ENCODE measurements around the gene RITA1.
"Not testable (repeated sequence)": the region's sequence is repeated elsewhere in the genome, so short reads cannot be mapped to it uniquely, and the experiment has no call there.

The RITA1 gene

DNA sequence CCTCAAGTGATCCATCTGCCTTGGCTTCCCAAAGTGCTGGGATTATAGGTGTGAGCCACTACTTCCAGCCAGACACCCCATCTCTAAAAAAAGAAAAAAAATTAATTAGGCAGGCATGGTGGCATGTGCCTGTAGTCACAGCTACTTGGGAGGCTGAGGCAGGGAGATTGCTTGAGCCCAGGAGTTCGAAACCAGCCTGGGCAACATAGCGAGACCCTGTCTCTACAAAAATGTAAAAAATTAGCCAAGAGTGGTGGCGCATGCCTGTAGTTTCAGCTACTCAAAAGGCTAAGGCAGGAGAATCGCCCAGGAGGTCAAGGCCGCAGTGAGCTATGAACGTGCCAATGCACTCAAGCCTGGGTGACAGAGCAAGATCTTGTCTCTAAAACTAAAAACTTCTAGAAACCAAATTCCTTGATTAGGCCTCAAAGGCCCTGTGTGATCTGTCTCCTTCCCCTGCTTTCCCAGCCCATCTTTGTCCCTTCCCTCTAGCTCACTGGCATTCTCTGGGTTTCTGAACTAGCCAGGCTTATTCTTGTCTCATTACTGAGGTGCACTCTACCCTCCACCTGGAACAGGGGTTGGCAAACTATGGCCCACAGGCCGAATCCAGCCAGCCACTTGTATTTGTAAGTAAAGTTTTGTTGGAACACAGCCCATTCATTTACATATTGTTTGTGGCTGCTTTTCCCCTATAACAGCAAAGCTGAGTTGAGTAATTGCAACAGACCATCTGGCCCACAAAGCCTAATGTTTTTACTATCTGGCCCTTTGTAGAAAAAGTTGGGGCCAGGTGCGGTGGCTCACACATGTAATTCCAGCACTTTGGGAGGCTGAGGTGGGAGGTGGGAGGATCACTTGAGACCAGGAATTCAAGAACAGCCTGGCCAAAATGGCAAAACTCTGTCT, 18.6 kb downstream of the RITA1 start:
- no peak for ATAC-seq (replicated peaks; ENCODE audit: extremely low read depth, poor library complexity, severe bottlenecking)
- no peak for DNase-seq (ENCODE audit: low spot score in 2 of 2)
- H3K4me3 Mint-ChIP-seq: no peak overlapping the region
- H3K9me3 Mint-ChIP-seq: no peaks in the 10 kb centered on the region
- H3K4me1 Mint-ChIP-seq: peaks cover 24% of the 10 kb centered on the region
- no peaks in the 10 kb centered on the region for H3K27me3 Mint-ChIP-seq
- peak overlapping the region; percentile 62 for H3K27ac Mint-ChIP-seq (ENCODE audit: low read depth)
- H3K36me3 Mint-ChIP-seq (ENCODE audit: insufficient read depth): peaks cover 9% of the 10 kb centered on the region

DNA sequence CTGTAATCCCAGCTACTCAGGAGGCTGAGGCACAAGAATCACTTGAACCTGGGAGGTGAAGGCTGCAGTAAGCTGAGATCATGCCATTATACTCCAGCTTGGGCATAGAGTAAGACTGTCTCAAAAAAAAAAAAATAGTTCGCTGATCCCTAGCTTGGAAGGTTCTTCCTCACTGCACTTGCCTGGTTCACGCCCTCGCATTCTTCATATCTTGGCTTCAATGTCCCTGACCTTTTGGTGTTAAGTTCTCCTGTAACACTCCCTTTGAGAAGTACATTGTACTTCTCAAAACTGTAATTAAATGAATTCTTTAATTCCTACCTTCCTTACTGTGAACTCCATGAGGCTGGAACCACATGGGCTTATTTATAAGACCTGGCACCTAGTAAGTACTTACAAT, 19.3 kb downstream of the RITA1 start:
- Mint-ChIP-seq H3K4me1 (peaks cover 24% of the 10 kb centered on the region), H3K36me3 (ENCODE audit: insufficient read depth) (peaks cover 9% of the 10 kb centered on the region), H3K27ac (ENCODE audit: low read depth) (no peak overlapping the region), H3K27me3 (no peaks in the 10 kb centered on the region), H3K9me3 (no peaks in the 10 kb centered on the region), H3K4me3 (no peak overlapping the region)
- ATAC-seq (replicated peaks; ENCODE audit: extremely low read depth, poor library complexity, severe bottlenecking): no peak
- DNase-seq (ENCODE audit: low spot score in 2 of 2): no peak

DNA sequence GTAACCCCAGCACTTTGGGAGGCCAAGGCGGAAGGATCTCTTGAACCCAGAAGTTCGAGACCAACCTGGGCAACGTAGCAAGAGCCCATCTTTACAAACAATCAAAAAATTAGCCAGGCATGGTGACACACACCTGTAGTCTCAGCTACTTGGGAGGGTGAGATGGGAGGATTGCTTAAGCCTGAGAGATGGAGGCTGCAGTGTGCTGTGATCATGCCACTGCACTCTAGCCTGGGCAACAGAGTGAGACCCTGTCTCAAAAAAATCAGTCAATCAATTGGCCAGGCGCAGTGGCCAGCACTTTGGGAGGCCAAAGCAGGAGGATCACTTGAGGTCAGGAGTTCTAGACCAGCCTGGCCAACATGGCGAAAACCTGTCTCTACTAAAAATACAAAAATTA, 21.3 kb downstream of the RITA1 start:
- not testable (repeated sequence) for ATAC-seq (replicated peaks; ENCODE audit: extremely low read depth, poor library complexity, severe bottlenecking); H3K4me3 Mint-ChIP-seq; H3K27me3 Mint-ChIP-seq; DNase-seq (ENCODE audit: low spot score in 2 of 2); H3K9me3 Mint-ChIP-seq; H3K27ac Mint-ChIP-seq (ENCODE audit: low read depth); H3K36me3 Mint-ChIP-seq (ENCODE audit: insufficient read depth)
- H3K4me1 Mint-ChIP-seq: peaks cover 37% of the 10 kb centered on the region

DNA sequence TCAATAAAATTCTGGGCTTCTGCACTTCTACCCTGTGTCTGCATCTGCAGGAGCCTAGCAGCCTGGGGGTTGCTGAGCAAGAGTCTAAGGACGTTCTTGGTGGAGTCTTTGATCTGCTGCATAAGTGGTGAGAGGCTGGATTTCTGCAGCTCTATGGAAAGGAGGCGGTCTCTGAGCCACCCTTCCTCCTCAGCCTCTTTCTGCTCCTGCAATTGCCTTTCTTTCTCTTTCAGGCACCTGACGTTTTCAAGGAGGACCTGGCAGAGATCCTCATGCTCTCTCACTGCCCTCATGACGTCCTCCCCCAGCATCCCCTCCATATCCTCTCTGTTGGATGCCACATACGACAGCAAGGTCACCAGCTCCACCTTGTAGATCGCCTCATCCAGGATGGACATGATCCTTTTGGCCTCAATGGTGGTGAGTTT, 22.1 kb downstream of the RITA1 start:
- Mint-ChIP-seq H3K9me3 (no peaks in the 10 kb centered on the region), H3K4me1 (peaks cover 37% of the 10 kb centered on the region), H3K27me3 (no peaks in the 10 kb centered on the region), H3K4me3 (peak overlapping the region; percentile 72), H3K27ac (ENCODE audit: low read depth) (peak overlapping the region; percentile 95), H3K36me3 (ENCODE audit: insufficient read depth) (peaks cover 9% of the 10 kb centered on the region)
- DNase-seq (ENCODE audit: low spot score in 2 of 2) (no peak), ATAC-seq (replicated peaks; ENCODE audit: extremely low read depth, poor library complexity, severe bottlenecking) (peak; percentile 47)

DNA sequence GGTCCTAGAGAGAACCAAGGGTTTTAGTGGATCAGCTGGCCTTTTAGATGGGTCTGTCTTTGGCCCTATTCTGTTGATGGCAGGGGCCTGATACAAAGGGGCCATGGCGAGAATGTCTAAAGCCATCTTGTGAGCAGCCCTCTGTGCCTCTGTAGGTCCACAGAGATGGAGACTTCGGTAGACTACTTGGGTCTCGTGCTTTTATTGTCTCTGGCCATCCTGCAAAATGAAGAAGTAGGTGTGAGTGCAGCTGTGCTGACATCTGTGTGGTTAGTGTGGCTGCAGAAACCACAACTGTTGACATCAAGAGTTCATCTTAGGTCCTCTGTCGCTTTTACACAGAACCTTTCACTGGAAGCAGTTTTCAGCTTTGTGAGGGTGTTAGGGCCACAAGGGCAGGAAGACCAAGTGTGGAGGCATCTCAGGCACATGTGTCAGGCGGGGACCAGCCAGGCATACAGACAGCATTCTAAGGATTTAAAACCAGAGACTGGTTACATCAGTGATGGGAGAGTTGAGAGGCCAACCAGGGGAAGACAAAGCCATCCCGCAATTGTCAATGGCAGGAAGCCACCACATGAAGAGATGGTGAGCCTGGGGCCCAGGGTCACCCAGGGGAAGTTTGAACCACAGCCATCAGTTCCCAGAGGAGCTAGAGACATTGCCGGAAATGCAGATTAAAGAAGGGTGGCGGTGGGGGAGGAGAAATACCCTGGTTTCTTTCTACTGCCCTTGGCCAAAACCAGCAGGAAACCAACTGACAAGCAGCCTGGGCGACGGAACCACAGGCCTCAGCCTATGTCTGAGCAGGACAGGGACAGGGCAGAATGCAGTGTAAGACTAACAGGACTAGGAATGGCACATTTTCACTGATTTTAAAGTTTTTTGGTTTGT, 22.8 kb downstream of the RITA1 start:
- H3K9me3 Mint-ChIP-seq: no peaks in the 10 kb centered on the region
- no peaks in the 10 kb centered on the region for H3K27me3 Mint-ChIP-seq
- DNase-seq (ENCODE audit: low spot score in 2 of 2) (peak; percentile 41 to 74), ATAC-seq (replicated peaks; ENCODE audit: extremely low read depth, poor library complexity, severe bottlenecking) (peak; percentile 82)
- H3K36me3 Mint-ChIP-seq (ENCODE audit: insufficient read depth): peaks cover 9% of the 10 kb centered on the region
- H3K27ac Mint-ChIP-seq (ENCODE audit: low read depth): peak overlapping the region; percentile 95
- H3K4me3 Mint-ChIP-seq: peak overlapping the region; percentile 72
- peaks cover 37% of the 10 kb centered on the region for H3K4me1 Mint-ChIP-seq

DNA sequence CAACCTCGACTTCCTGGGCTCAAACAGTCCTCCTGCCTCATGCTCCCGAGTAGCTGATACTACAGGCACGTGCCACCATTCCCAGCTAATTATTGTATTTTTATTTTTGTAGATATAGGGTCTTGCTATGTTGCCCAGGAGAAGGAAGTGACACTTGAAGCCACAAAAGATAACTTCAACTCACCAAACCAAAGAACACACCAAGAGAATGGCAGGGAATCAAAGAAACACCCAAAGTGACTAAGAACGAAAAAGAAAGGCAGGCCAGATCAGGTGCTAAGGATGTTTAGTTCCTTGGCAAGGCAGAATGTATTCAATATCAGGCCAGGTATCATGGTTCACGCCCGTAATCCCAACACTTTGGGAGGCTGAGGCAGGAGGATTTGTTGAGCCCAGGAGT, 25.6 kb downstream of the RITA1 start:
- Mint-ChIP-seq H3K4me1 (peaks cover 35% of the 10 kb centered on the region), H3K36me3 (ENCODE audit: insufficient read depth) (peaks cover 9% of the 10 kb centered on the region), H3K27me3 (no peaks in the 10 kb centered on the region), H3K9me3 (no peaks in the 10 kb centered on the region), H3K27ac (ENCODE audit: low read depth) (peak overlapping the region; percentile 72), H3K4me3 (no peak overlapping the region)
- ATAC-seq (replicated peaks; ENCODE audit: extremely low read depth, poor library complexity, severe bottlenecking) (no peak), DNase-seq (ENCODE audit: low spot score in 2 of 2) (no peak)

DNA sequence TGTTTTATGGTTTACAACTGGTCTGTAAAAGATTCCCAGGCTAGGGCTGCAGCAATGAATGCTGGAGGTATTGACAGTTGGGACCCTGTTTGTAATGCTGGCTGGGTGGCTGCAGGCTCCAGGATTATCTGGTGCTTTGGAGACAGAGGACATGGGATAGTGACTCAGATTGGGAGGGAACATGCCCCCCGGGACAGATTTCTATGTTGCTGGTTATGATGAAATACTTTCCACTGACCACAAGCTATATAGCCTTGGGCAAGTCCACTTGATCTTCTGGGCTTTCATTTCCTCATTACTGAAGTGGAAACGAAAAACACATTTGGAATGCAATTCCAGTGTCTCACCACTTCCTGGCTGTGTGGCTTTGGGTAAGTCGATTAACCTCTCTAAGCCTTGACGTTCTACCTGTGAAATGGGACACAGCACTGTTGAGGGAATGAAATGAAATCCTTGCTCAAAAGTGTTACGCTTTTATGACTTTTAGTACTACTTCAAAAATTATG, 29.4 kb downstream of the RITA1 start:
- Mint-ChIP-seq H3K36me3 (ENCODE audit: insufficient read depth) (no peaks in the 10 kb centered on the region), H3K27me3 (no peaks in the 10 kb centered on the region), H3K4me1 (peaks cover 12% of the 10 kb centered on the region), H3K27ac (ENCODE audit: low read depth) (no peak overlapping the region), H3K9me3 (no peaks in the 10 kb centered on the region), H3K4me3 (no peak overlapping the region)
- DNase-seq (ENCODE audit: low spot score in 2 of 2): no peak
- no peak for ATAC-seq (replicated peaks; ENCODE audit: extremely low read depth, poor library complexity, severe bottlenecking)

DNA sequence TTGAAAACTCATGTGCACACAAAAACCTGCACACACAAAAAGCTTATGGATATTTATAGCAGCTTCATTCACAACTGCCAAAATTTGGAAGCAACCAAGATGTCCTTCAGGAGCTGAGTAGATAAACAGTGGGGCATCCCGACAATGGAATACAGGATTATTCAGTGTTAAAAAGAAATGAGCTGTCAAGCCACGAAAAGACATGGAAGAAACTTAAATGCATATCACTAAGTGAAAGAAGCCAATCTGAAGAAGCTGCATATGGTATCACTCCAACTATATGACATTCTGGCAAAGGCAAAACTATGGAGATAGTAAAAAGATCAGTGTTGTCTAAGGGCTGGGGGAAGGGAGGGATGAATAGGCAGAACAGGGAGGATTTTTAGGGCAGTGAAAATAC, 30.5 kb downstream of the RITA1 start:
- H3K4me1 Mint-ChIP-seq: peaks cover 12% of the 10 kb centered on the region
- H3K4me3 Mint-ChIP-seq: no peak overlapping the region
- H3K9me3 Mint-ChIP-seq: no peaks in the 10 kb centered on the region
- no peaks in the 10 kb centered on the region for H3K27me3 Mint-ChIP-seq
- ATAC-seq (replicated peaks; ENCODE audit: extremely low read depth, poor library complexity, severe bottlenecking) (no peak), DNase-seq (ENCODE audit: low spot score in 2 of 2) (no peak)
- H3K36me3 Mint-ChIP-seq (ENCODE audit: insufficient read depth): peaks cover 5% of the 10 kb centered on the region
- H3K27ac Mint-ChIP-seq (ENCODE audit: low read depth): no peak overlapping the region

DNA sequence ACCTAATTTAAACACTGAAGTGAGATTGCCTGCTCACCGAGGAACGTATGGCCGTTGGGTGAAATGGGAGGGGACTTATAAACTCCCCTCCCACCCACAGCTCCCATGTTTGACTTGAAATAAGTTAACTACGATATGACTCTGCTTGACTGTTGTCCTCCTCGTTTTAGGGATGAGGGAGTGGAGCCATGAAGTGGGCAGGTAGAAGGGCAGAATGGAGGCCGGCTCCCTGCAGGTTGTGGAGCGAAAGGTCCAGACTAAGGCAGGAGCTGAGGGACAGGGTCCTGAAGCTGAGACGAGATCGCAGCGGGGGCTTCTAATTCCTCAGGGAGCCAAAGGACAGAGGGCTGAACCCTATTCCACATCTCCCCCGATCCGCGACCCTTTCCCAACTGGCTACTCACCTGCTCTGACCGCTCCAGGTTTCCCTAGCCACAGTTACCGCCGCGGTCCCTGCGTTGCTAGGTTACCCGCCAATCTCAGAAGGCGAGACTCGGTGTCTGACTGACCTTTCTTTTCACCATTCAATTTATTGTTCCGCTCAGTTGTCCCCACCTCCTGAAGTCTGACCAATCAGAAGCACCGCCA, 35.2 kb downstream of the RITA1 start:
- Mint-ChIP-seq H3K27me3 (no peaks in the 10 kb centered on the region), H3K36me3 (ENCODE audit: insufficient read depth) (peaks cover 12% of the 10 kb centered on the region), H3K4me1 (peaks cover 27% of the 10 kb centered on the region), H3K4me3 (peak overlapping the region; percentile 87), H3K27ac (ENCODE audit: low read depth) (peak overlapping the region; percentile 74), H3K9me3 (no peaks in the 10 kb centered on the region)
- ATAC-seq (replicated peaks; ENCODE audit: extremely low read depth, poor library complexity, severe bottlenecking) (no peak), DNase-seq (ENCODE audit: low spot score in 2 of 2) (no peak)

DNA sequence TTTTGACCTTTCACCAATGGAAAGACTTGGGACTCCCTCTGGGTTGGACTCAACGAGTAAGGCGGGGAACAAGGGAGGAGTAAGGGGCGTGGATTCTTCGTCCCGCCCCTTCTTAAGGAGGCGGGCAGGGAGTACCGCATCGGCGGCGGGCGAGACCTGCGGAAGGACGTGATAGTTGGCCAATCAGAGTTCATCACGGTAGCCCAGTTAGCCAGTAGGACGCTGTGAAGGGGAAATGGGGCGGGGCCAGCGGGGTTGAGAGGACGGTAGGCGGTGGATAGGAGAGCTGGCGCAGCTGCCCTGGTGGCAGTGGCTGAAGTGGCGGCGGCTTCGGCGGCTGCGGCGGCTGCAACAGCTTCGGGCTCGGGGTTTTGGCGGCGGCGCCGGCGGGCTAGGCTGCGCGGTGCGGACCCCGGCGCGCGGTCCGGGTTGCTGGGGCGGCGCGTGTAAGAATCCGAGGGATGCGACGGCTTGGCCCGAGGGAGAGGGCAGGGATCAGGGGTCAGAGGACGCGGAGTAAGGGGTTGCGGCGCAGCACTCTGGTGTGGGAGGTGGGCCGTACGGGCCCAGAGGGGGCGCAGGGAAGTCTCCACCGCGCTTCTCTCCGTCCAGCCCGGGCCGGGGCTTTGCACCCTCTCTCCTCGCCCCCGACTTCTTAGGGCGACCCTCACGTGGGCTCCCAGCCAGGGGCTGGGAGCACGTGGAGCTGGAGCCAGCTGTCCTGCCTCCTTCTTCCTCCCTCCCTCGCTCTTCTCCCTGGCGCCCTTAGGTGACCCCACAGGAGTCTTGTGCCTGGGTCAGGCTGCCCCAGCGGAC, 35.9 kb downstream of the RITA1 start, which contains the start of gene TPCN1:
TPCN1 (plus strand) TSS at position 284 of the 816 bp plus-strand sequence. CDS start 5,389 bp downstream, outside the sequence.
- Mint-ChIP-seq H3K27me3 (no peaks in the 10 kb centered on the region), H3K4me1 (peaks cover 27% of the 10 kb centered on the region), H3K36me3 (ENCODE audit: insufficient read depth) (peaks cover 12% of the 10 kb centered on the region), H3K4me3 (peak within 1 kb of the TSS; percentile 87), H3K27ac (ENCODE audit: low read depth) (peak within 1 kb of the TSS; percentile 74), H3K9me3 (no peaks in the 10 kb centered on the region)
- ATAC-seq (replicated peaks; ENCODE audit: extremely low read depth, poor library complexity, severe bottlenecking): peak; percentile 96
- DNase-seq (ENCODE audit: low spot score in 2 of 2): peak; percentile 95 to 99

DNA sequence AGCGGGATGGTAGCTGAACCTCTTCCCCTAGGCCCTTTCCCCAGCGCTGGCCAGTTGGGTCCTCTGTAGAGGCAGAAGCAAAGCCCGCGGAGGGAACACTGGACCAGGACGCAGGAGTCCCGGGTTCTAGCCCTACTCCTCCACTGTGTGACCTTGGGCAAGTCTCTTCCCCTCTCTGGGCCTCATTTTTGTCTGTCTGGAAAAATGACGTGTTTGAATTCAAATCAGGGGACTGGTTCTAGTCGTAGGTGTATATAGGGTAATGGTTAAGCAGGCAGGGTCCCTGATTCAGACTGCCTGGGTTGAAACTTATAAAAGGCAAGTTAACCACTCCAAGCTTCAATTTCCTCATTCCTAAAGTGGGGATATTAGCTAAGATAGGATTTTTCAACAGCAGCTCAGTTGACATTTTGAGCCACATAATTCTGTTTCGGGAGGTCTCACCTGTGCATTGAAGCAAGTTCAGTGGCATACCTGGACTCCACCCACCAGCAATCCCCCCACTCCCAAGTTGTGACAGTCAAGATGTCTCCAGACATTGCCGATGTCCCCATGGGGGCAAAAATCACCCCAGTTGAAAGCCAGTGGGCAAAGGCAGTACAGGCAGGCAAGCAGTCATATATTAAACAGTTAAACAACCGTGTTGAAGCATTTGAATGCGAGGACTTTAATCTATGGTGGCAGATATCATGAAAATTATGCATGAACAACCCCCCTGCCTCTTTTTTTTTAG, 36.6 kb downstream of the RITA1 start:
- Mint-ChIP-seq H3K4me1 (peaks cover 27% of the 10 kb centered on the region), H3K27me3 (no peaks in the 10 kb centered on the region), H3K27ac (ENCODE audit: low read depth) (peak overlapping the region; percentile 74), H3K36me3 (ENCODE audit: insufficient read depth) (peaks cover 12% of the 10 kb centered on the region), H3K9me3 (no peaks in the 10 kb centered on the region), H3K4me3 (peak overlapping the region; percentile 87)
- no peak for ATAC-seq (replicated peaks; ENCODE audit: extremely low read depth, poor library complexity, severe bottlenecking)
- DNase-seq (ENCODE audit: low spot score in 2 of 2): no peak
